HG02623 (cell line): ENCODE measurements around the gene CENPA.
"Not testable (repeated sequence)": the region's sequence is repeated elsewhere in the genome, so short reads cannot be mapped to it uniquely, and the experiment has no call there.

Experiments
- ATAC-seq: cut with Tn5 transposase; IDR thresholded peaks from one replicate; pipeline ENCODE4 v1.9.1; 2021; ENCODE audit warnings: moderate library complexity; ENCODE audit not compliant: unreplicated experiment

The CENPA gene

GRCh38 chr2:26759845-26760244 is 26.0 kb upstream of the CENPA start:
- no peak for ATAC-seq

GRCh38 chr2:26760991-26761390 is 24.9 kb upstream of the CENPA start:
- ATAC-seq, result not testable (repeated sequence)

- ATAC-seq, result no peak
These were observed 22.8 kb upstream of the CENPA start for GRCh38 chr2:26763019-26763418.

GRCh38 chr2:26764078-26764887 is 21.6 kb upstream of the CENPA start, which contains the start of gene SLC35F6:
TSS of gene SLC35F6 (plus strand) at chr2:26764284. CDS start at chr2:26764350, 66 bp downstream.
- peak; percentile 85 for ATAC-seq

- ATAC-seq, result no peak
These were observed 20.9 kb upstream of the CENPA start for GRCh38 chr2:26764906-26765305.

GRCh38 chr2:26765475-26766200 is 20.2 kb upstream of the CENPA start:
- ATAC-seq, result no peak

GRCh38 chr2:26767129-26767528 is 18.7 kb upstream of the CENPA start:
- ATAC-seq, result no peak

- no peak for ATAC-seq
These were observed 17.9 kb upstream of the CENPA start for GRCh38 chr2:26767894-26768487.

- ATAC-seq, result no peak
These were observed 17.1 kb upstream of the CENPA start for GRCh38 chr2:26768759-26769088.

GRCh38 chr2:26769089-26769761 is 16.6 kb upstream of the CENPA start:
- ATAC-seq, result no peak

GRCh38 chr2:26770986-26771586 is 14.8 kb upstream of the CENPA start:
- no peak for ATAC-seq

GRCh38 chr2:26772064-26773001 is 13.5 kb upstream of the CENPA start:
- ATAC-seq, result no peak

GRCh38 chr2:26776195-26776800 is 9.6 kb upstream of the CENPA start:
- no peak for ATAC-seq

- ATAC-seq, result no peak
These were observed 7.8 kb upstream of the CENPA start for GRCh38 chr2:26778098-26778497.

- ATAC-seq, result no peak
These were observed 7.3 kb upstream of the CENPA start for GRCh38 chr2:26778507-26778906.

- no peak for ATAC-seq
These were observed 5.6 kb upstream of the CENPA start for GRCh38 chr2:26780203-26780760.

GRCh38 chr2:26782876-26783704 is 2.8 kb upstream of the CENPA start:
- no peak for ATAC-seq

- ATAC-seq, result no peak
These were observed 1.2 kb upstream of the CENPA start for GRCh38 chr2:26784570-26785234.
